Femur (tissue), 1 donor: Measurements from ENCODE around the gene PERP.
"Not testable (repeated sequence)": the region's sequence is repeated elsewhere in the genome, so short reads cannot be mapped to it uniquely, and the experiment has no call there.

Experiments used
- DNase-seq: peaks from one replicate; pipeline ENCODE4 v3.0.0-alpha.2; 2017

The PERP gene

DNA sequence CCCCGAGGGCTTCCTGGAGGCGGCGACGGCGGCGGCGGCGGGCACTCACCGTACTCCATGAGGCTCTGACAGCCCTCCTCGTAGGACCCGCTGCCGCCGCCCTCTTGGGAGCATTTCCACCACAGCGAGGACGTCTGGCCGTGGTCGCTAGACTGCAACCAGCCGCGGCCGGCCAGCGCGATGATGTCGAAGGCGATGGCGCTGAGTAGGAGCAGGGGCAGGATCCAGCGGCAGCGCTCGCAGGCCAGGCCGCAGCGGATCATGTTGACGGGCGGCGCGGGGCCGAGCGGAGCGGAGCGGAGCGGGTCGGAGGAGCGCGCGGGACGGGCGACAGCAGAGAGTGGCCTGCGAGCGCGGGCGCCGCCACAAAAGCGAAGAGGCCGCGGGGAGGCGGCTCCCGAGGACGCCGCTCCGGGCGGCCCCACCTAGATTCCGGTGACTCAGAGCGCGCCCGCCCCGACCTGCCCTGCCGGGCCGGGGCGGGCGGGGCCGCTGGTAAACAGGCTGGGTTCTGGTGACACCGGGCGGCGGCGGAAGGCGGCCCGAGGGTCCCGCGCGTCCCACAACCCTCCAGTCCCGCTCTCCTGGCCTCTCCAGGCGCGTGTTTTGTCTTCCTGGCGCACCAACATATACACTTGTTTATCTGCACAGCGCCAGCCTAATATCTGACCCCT lies at the start of gene PERP:
Gene PERP, minus strand, starts transcription at position 342 of the 674 bp plus-strand sequence. Its CDS starts 79 bp downstream, at position 263.
- DNase-seq, result peak; percentile 47

GRCh38 chr6:138155443-138155842 lies 48.2 kb upstream of the PERP start:
- no peak for DNase-seq

GRCh38 chr6:138146544-138146943 lies 39.3 kb upstream of the PERP start:
- no peak for DNase-seq

DNA sequence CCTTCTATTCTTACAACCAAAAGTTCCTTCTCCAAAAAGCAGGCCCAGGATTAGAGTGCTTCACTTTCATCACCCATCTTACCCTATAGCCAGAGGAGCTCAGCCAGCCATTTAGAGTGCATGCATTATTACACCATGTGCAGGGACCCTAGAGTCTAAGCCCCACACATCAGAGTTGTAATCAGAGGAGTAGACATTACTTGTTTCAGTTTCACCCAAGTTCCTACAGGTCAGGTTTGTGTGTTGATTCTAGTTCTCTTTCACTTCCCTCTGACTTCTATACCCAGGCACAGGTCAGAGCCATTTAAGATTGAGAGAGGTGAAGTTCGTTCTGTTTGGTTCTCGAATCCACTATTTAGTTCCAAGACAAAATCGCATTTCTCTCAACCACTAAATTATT lies 38.2 kb upstream of the PERP start:
- no peak for DNase-seq

DNA sequence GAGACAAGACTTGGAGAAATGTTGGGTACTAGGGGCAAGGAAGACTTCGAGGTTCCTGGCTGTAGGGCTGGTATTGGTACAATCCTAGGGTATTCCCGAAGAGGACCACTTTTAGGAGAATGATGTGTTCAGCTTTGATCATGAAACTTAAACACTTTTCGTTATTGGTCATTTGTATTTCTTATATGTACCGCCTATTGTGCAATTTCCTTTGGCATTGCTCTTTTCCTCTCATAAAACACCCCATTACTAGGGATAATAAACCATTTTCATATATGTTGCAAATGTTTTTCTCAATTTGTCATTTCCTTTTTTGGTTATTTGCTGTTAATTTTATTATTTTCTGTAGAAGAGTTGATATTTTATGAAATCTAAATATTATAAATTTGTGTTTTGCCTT lies 35.6 kb upstream of the PERP start:
- DNase-seq, result no peak

DNA sequence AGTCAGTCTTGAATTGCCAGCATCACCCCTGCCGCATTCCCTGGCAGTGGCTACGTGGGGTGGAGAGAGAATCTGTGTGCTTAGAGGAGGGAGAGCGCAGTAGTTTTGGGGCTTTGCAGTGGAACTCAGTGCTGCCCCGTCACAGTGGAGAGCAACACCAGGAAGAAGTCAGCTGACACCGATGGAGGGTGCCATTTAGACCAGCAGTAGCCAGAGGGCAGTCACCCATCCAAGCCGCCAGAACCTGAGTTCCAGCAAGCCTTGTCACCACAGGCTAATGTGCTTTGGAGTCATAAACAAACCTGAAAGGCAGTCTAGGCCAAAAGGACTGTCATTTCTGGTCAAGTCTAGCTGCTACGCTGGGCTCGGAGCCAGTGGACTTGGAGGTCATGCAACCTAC lies 22.0 kb upstream of the PERP start:
- no peak for DNase-seq

GRCh38 chr6:138128096-138128495 lies 20.9 kb upstream of the PERP start:
- no peak for DNase-seq

- DNase-seq, result no peak
Measured at GRCh38 chr6:138124096-138124495, 16.9 kb upstream of the PERP start.

GRCh38 chr6:138119976-138120375 lies 12.8 kb upstream of the PERP start:
- DNase-seq, result no peak

DNA sequence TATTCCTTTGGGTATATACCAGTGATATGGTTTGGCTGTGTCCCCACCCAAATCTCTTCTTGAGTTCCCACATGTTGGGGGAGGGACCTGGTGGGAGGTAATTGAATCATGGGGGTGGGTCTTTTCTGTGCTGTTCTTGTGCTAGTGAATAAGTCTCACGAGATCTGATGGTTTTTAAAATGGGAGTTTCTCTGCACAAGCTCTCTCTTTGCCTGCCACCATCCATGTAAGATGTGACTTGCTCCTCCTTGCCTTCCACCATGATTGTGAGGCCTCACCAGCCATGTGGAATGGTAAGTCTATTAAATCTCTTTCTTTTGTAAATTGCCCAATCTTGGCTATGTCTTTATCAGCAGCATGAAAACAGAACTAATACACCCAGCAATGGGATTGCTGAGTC lies 12.0 kb upstream of the PERP start:
- not testable (repeated sequence) for DNase-seq

- DNase-seq, result no peak
Measured at GRCh38 chr6:138117376-138117914, 10.2 kb upstream of the PERP start.

DNA sequence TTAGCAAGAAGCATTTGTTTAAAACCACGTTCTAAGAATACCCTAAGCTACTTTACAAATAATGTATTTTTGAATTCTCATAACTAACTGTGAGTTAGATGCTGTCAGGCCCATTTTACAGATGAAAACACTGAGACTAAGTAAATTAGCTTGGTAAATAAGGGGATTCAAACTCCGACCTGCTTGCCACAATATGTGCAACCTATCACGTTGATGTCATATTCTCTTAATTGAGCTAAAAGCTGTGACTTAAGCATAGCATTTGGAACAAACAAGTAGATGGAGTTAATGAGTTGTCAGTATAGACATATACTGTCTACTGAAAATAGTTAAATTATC lies 9.4 kb upstream of the PERP start:
- no peak for DNase-seq

GRCh38 chr6:138115877-138116660 lies 8.8 kb upstream of the PERP start:
- peak; percentile 42 for DNase-seq

DNA sequence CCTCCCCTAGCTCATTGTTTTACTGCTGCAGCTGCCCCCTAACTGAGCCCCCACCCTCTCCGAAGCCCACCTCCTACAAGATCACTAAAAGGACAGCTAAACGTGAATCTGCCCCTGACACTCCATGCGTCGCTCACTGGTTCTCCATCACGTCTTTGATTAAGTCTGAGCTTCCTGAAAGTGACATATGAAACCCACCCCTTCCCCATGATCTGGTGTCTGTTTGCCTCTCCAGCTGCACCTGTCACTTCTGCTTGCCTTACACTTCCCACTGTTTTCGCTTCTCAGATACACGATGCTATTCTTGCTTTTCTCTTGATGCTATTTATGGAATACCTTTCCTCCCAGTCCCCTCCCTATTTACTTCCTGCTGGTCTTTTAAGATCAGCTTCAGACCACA lies 8.0 kb upstream of the PERP start:
- DNase-seq, result no peak

DNA sequence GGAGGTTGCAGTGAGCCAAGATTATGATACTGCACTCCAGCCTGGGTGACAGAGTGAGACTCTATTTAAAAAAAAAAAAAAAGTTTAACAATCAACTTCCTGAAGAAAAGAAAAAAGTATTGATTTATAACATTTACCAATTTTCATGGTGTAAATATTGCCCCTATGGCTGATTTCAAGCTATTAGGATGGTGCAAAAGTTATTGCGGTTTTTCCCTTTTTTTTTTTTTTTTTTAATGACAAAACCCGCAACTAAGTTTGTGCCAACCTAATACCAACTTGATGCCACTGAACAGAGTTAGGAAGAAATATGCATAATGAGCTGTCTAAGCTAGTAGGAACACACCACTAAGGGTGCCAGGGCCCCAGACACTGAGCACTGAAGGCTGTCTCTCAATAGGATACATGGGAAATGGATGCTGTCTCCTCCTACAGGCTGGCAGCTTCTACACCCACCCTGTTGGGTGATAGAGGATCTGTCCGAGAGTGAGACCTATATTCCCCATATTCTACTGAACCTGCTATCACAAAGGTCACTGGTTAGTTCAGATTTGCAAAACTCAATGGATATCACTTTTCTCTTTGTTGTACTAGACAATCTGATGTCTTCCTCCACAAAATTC lies 6.5 kb upstream of the PERP start:
- DNase-seq, result no peak

DNA sequence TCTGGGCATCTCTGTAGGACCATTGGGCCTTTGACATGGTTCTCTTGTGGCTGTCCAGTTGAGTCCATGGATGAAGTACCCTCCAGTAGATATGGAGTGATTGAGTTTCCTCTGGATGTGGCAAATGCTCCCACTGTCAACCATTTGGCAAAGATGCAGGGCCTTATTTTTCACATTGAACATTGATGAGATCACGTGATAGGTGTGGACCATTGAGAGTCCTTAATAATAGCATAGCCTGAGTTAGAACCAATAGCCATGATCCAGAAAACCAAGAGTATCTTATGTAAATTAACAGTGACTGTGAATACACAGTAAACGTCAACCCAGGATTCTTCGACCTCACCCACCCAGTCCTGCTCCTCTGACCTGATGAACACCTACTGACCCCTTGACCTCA lies 3.0 kb upstream of the PERP start:
- no peak for DNase-seq

GRCh38 chr6:138109042-138109997 lies 2.1 kb upstream of the PERP start:
- peak; percentile 75 for DNase-seq

DNA sequence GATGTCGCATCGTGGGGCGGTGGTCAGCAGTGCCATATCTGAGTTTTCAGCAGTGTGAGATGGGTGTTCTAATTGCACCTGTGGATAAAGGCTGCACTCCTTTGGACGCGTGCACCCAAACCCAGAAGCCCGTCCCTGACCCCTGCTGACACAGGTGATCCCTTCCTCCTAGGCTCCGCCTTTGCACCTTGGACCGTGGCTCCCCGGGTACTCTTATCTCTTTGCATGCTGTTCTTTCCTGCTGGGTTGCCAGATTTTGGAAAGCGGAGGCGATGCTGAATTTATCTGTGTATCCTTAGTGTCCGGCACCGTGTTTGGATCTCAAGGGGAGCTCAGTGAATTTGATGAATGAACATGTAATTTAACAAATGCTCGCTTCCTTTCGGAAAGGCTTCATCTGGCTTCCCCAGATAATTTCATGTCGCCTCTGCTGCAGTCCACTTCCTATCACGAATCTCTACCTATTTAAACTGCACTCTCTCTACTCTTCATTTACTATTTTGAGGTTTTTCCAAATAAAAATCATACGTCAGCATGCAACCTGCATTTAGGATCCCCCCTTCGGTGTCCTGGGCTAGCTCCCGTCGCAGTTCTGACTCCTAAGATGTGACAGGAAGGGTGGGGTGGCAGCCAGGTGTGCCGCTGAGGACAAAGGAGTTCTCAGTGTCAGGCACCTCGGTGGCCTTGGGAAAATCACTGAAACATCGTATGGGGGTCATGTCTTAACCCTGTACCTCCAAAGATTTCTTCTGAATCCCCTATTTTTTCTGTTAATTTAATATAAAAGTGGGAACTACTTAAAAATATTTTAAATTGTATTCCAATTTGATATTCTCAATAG lies 753 bp upstream of the PERP start:
- DNase-seq, result no peak

GRCh38 chr6:138106665-138107077 lies 548 bp downstream of the PERP start:
- no peak for DNase-seq

DNA sequence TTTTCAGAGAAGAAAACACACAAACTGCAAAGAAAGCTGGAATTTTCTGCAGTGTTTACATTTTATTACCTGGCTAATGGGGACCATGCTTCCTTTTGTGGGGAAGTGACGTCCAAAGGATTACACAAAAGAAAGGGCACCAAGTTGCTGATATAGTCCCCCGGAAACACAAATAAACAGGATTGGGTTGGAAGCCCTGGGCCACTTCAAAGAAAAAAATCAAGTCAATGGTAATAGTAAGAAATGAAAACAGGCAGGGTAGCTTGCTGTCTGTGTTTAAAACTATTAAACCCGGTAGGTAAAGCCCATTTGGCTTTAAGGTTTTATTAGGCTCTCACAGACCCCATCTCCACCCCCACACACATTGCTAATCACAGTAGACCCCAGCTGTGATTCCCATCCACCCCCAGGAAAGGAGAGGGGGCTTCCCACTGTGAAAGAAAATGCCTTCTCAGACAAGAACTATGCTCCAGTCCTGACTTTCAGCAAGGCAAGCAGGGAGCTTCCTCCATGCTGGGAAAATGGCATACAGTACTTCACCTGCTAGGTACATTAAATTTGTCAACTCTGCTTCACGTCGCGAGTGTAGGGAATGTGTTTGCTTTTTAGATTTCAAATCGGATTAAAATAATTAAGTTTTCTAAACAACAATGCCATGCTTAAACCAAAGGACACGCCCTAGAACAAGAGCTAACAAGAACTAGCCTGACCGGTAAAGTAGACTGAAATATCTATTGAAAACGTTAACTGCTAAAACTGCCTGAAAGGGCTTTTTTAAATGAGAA lies 1.1 kb downstream of the PERP start:
- no peak for DNase-seq

DNA sequence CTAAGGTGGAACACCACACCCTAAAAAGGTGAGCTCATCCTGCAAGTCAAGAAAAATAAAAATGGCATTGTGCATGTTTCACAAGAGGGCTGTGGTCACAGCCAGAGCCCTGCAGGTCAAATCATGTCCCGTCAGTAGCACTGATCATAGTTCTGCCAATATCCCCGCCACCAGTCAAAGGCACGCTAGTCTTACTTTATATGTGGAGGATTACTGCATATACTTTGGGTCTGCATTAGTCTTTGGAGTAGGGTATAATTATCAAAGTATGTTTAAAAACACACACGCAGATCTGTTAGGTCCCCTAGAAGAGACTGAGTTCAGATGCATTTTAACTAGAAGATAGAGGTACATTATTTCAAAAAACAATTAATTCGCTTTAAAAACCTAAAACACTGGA lies 1.8 kb downstream of the PERP start:
- DNase-seq, result no peak
